NCI-H1930 (cell line): ENCODE results near the gene ELOVL6.
"Not testable (repeated sequence)": the region's sequence is repeated elsewhere in the genome, so short reads cannot be mapped to it uniquely, and the experiment has no call there.

ENCODE experiments used
- DNase-seq, 2 experiments: peaks; one replicate each; lab custom pipeline; 2025; lab: John Stamatoyannopoulos, UW

ELOVL6 gene

GRCh38 chr4:110124711-110125110 is 73.7 kb downstream of the ELOVL6 start:
- DNase-seq: no peak

GRCh38 chr4:110122201-110122600 is 76.2 kb downstream of the ELOVL6 start:
- DNase-seq: no peak

- DNase-seq: no peak
Measured at GRCh38 chr4:110120506-110120905, 77.9 kb downstream of the ELOVL6 start.

- no peak for DNase-seq
Measured at GRCh38 chr4:110119880-110120279, 78.5 kb downstream of the ELOVL6 start.

GRCh38 chr4:110119337-110119736 is 79.1 kb downstream of the ELOVL6 start:
- DNase-seq: no peak

- no peak for DNase-seq
Measured at GRCh38 chr4:110112056-110112455, 86.4 kb downstream of the ELOVL6 start.

GRCh38 chr4:110109455-110109854 is 89.0 kb downstream of the ELOVL6 start:
- DNase-seq: no peak

GRCh38 chr4:110108960-110109359 is 89.5 kb downstream of the ELOVL6 start:
- no peak for DNase-seq

GRCh38 chr4:110108422-110108821 is 90.0 kb downstream of the ELOVL6 start:
- DNase-seq: no peak

- DNase-seq: no peak
Measured at GRCh38 chr4:110107866-110108265, 90.5 kb downstream of the ELOVL6 start.

- DNase-seq: no peak
Measured at GRCh38 chr4:110106931-110107296, 91.5 kb downstream of the ELOVL6 start.

- DNase-seq: no peak
Measured at GRCh38 chr4:110104661-110105060, 93.8 kb downstream of the ELOVL6 start.

GRCh38 chr4:110099638-110100037 is 98.8 kb downstream of the ELOVL6 start:
- DNase-seq: no peak

GRCh38 chr4:110096405-110096804 is 102.0 kb downstream of the ELOVL6 start:
- DNase-seq: no peak

- no peak for DNase-seq
Measured at GRCh38 chr4:110092646-110093045, 105.8 kb downstream of the ELOVL6 start.

- no peak for DNase-seq
Measured at GRCh38 chr4:110091434-110092140, 106.8 kb downstream of the ELOVL6 start.

- no peak for DNase-seq
Measured at GRCh38 chr4:110088670-110089069, 109.7 kb downstream of the ELOVL6 start.

- no peak for DNase-seq
Measured at GRCh38 chr4:110087070-110087708, 111.2 kb downstream of the ELOVL6 start.

GRCh38 chr4:110085131-110085530 is 113.3 kb downstream of the ELOVL6 start:
- no peak for DNase-seq

- no peak for DNase-seq
Measured at GRCh38 chr4:110084154-110084553, 114.3 kb downstream of the ELOVL6 start.

GRCh38 chr4:110078148-110078547 is 120.3 kb downstream of the ELOVL6 start:
- not testable (repeated sequence) for DNase-seq

- not testable (repeated sequence) for DNase-seq
Measured at GRCh38 chr4:110076828-110077227, 121.6 kb downstream of the ELOVL6 start.

GRCh38 chr4:110075891-110076290 is 122.5 kb downstream of the ELOVL6 start:
- no peak for DNase-seq
